ENCODE data around the gene PGLYRP4. TPM values are rescaled to one million over a fixed set of nuclear protein-coding genes. Genes with fewer than 3 reads are reported as not detected.
A peak's percentile ranks its signal among the peaks of the same experiment; 100 is the strongest.

PGLYRP4 gene
- total and polyA plus RNA-seq, 8 donors: 4.3 TPM; not detected in 7

GRCh38 chr1:153357076-153357852 lies 8.6 kb upstream of the PGLYRP4 start:
- no peaks in the 10 kb centered on the region for H3K4me1 ChIP-seq
- peak overlapping the region in 1 of 4 donors; percentile 40 for H3K4me3 ChIP-seq
- H3K9me3 ChIP-seq: no peaks in the 10 kb centered on the region
- H3K27ac ChIP-seq: peak overlapping the region in 2 of 5 donors; percentile 56 to 77
- TF ChIP-seq CTCF (IDR thresholded peaks at IDR 0.05) (no peak), POLR2AphosphoS5 (IDR thresholded peaks at IDR 0.05) (no peak), POLR2A (IDR thresholded peaks at IDR 0.05) (no peak), EP300 (IDR thresholded peaks at IDR 0.05) (no peak)
- H3K27me3 ChIP-seq: peaks cover 0 to 24% (median 0%) of the 10 kb centered on the region in 3 donors
- peak; percentile 27 to 46 for DNase-seq
- H3K36me3 ChIP-seq: no peaks in the 10 kb centered on the region
- WGBS, 5 donors: 50 to 62% (median 60%) methylated on average over 10 of the region's 10 CpGs
- intact Hi-C loops (cut with DNase I; ENCODE audit: low total_unique reads): no loop called here

- H3K4me1 ChIP-seq: no peaks in the 10 kb centered on the region
- no peak for TF ChIP-seq POLR2AphosphoS5 (IDR thresholded peaks at IDR 0.05)
- no peak for TF ChIP-seq CTCF (IDR thresholded peaks at IDR 0.05)
- H3K4me3 ChIP-seq: no peak overlapping the region
- intact Hi-C loops (cut with DNase I; ENCODE audit: low total_unique reads): no loop called here
- DNase-seq: no peak
- H3K27ac ChIP-seq: peak overlapping the region in 2 of 5 donors; percentile 56 to 77
- no peaks in the 10 kb centered on the region for H3K36me3 ChIP-seq
- 77 to 89% (median 87%) methylated on average over 8 of the region's 8 CpGs for WGBS, 5 donors
- H3K27me3 ChIP-seq: peaks cover 0 to 30% (median 0%) of the 10 kb centered on the region in 3 donors
- H3K9me3 ChIP-seq: no peaks in the 10 kb centered on the region
Measured at GRCh38 chr1:153356392-153357075, 7.9 kb upstream of the PGLYRP4 start.

GRCh38 chr1:153355445-153356071 lies 6.9 kb upstream of the PGLYRP4 start:
- 41 to 51% (median 49%) methylated on average over 8 to 10 of the region's 10 CpGs for whole genome bisulfite sequencing, 5 donors
- no peaks in the 10 kb centered on the region for H3K9me3 ChIP-seq
- intact Hi-C loops (cut with DNase I; ENCODE audit: low total_unique reads): no loop called here
- no peaks in the 10 kb centered on the region for H3K4me1 ChIP-seq
- peak; percentile 53 to 61 for DNase-seq
- peaks cover 0 to 40% (median 0%) of the 10 kb centered on the region in 3 donors for H3K27me3 ChIP-seq
- no peak overlapping the region for H3K27ac ChIP-seq
- no peak overlapping the region for H3K4me3 ChIP-seq
- H3K36me3 ChIP-seq: no peaks in the 10 kb centered on the region
- TF ChIP-seq POLR2AphosphoS5 (IDR thresholded peaks at IDR 0.05) (no peak), POLR2A (IDR thresholded peaks at IDR 0.05) (no peak), CTCF (IDR thresholded peaks at IDR 0.05) (no peak)

GRCh38 chr1:153354515-153355193 lies 6.0 kb upstream of the PGLYRP4 start:
- no peaks in the 10 kb centered on the region for H3K36me3 ChIP-seq
- WGBS, 5 donors: 40 to 63% (median 46%) methylated on average over 8 of the region's 8 CpGs
- no peak for DNase-seq

More at GRCh38 chr1:153354515-153355193, 6.0 kb upstream of the PGLYRP4 start:
- no peaks in the 10 kb centered on the region for H3K4me1 ChIP-seq
- H3K9me3 ChIP-seq: no peaks in the 10 kb centered on the region
- intact Hi-C loops (cut with DNase I; ENCODE audit: low total_unique reads): loop anchor here (5.0 kb wide), 1 partner anchor 138 kb away; no protein-coding TSS in a partner anchor
- TF ChIP-seq CTCF (IDR thresholded peaks at IDR 0.05) (no peak), POLR2A (IDR thresholded peaks at IDR 0.05) (no peak), POLR2AphosphoS5 (IDR thresholded peaks at IDR 0.05) (no peak), EP300 (IDR thresholded peaks at IDR 0.05) (no peak)
- H3K27me3 ChIP-seq: peaks cover 0 to 49% (median 5%) of the 10 kb centered on the region in 3 donors
- no peak overlapping the region for H3K27ac ChIP-seq
- no peak overlapping the region for H3K4me3 ChIP-seq
